GF-D8 (cell line): Measurements from ENCODE around the gene GPR135.
"Not testable (repeated sequence)": the region's sequence is repeated elsewhere in the genome, so short reads cannot be mapped to it uniquely, and the experiment has no call there.

Source experiments
- DNase-seq: peaks from one replicate; lab custom pipeline; 2025; lab: John Stamatoyannopoulos, UW

Gene GPR135

GRCh38 chr14:59474172-59474571, 9.0 kb upstream of the GPR135 start:
- DNase-seq = no peak

GRCh38 chr14:59464486-59465315, 479 bp downstream of the GPR135 start:
- no peak for DNase-seq

GRCh38 chr14:59463787-59464485, 1.2 kb downstream of the GPR135 start:
- DNase-seq = no peak

GRCh38 chr14:59461891-59462290, 3.3 kb downstream of the GPR135 start:
- DNase-seq = no peak

GRCh38 chr14:59460378-59460777, 4.8 kb downstream of the GPR135 start:
- DNase-seq = no peak

- no peak for DNase-seq
Measured at GRCh38 chr14:59458486-59458885, 6.7 kb downstream of the GPR135 start.

GRCh38 chr14:59455411-59455810, 9.8 kb downstream of the GPR135 start:
- no peak for DNase-seq

GRCh38 chr14:59454139-59454538, 11.0 kb downstream of the GPR135 start:
- no peak for DNase-seq

GRCh38 chr14:59451849-59452248, 13.3 kb downstream of the GPR135 start:
- no peak for DNase-seq

- DNase-seq = no peak
Measured at GRCh38 chr14:59450716-59451115, 14.5 kb downstream of the GPR135 start.

GRCh38 chr14:59448673-59449072, 16.5 kb downstream of the GPR135 start:
- DNase-seq = not testable (repeated sequence)

- DNase-seq = no peak
Measured at GRCh38 chr14:59439256-59439965, 25.8 kb downstream of the GPR135 start.

GRCh38 chr14:59438195-59438647, 27.0 kb downstream of the GPR135 start:
- DNase-seq = no peak

GRCh38 chr14:59435987-59436386, 29.2 kb downstream of the GPR135 start:
- DNase-seq = peak; percentile 57

- no peak for DNase-seq
Measured at GRCh38 chr14:59435101-59435500, 30.1 kb downstream of the GPR135 start.

GRCh38 chr14:59429790-59430189, 35.4 kb downstream of the GPR135 start:
- DNase-seq = no peak

GRCh38 chr14:59428581-59429012, 36.6 kb downstream of the GPR135 start:
- DNase-seq = no peak

GRCh38 chr14:59427653-59428580, 37.3 kb downstream of the GPR135 start:
- no peak for DNase-seq

GRCh38 chr14:59425322-59425935, 39.8 kb downstream of the GPR135 start:
- no peak for DNase-seq

- no peak for DNase-seq
Measured at GRCh38 chr14:59424341-59425071, 40.7 kb downstream of the GPR135 start.
